A673 (cell line): ENCODE measurements around the gene KCND3.

ENCODE experiments used
- EZH2 ChIP-seq: fragments of 200-600 bp; sonication (generic); IDR thresholded peaks from 2 replicates; pipeline ENCODE4 v1.6.1; 2017; ENCODE audit warnings: borderline replicate concordance, low read depth, mild to moderate bottlenecking, mixed read lengths, antibody characterized with exemption, low read length; ENCODE audit not compliant: poor library complexity, severe bottlenecking
- TF ChIP-seq, protein P1 (sequence below): fragments of 300-800, 200-600 bp; sonication (generic); conservative IDR thresholded peaks from 2 replicates; pipeline ENCODE4 v1.5.1; 2017; ENCODE audit warnings: low read depth, mild to moderate bottlenecking, antibody characterized with exemption, low read length, moderate library complexity, mixed read lengths

DNA sequence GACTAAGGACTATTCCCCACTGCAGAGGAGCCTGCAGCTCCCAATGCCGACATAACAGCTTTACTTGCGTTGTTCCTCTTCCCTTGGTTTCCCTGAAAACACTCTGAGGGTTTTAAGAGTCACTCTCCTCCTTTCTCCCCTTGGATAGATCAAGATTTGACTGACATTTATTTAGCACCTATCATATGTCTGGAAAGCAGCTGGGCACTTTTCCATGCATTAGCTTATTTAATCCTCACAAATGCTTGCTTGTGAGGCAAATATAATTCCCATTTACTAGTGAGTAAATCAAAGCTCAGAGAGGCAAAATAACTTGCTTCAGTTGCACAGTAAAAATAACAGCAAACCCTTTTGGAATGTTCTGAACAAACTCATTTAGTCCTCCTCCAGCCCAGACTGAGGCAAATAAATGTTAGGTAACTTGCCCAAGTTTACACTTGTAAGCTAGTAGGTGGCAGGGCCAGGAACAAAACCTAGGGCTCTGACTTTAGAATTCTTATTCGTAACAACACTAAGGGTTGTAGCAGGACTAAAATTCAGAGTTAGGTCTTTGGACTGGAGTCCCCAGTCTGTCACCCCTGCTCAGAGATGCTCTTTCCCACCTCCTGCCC, 81.4 kb downstream of the KCND3 start:
- no peak for TF ChIP-seq EZH2
- TF ChIP-seq, protein P1, sequence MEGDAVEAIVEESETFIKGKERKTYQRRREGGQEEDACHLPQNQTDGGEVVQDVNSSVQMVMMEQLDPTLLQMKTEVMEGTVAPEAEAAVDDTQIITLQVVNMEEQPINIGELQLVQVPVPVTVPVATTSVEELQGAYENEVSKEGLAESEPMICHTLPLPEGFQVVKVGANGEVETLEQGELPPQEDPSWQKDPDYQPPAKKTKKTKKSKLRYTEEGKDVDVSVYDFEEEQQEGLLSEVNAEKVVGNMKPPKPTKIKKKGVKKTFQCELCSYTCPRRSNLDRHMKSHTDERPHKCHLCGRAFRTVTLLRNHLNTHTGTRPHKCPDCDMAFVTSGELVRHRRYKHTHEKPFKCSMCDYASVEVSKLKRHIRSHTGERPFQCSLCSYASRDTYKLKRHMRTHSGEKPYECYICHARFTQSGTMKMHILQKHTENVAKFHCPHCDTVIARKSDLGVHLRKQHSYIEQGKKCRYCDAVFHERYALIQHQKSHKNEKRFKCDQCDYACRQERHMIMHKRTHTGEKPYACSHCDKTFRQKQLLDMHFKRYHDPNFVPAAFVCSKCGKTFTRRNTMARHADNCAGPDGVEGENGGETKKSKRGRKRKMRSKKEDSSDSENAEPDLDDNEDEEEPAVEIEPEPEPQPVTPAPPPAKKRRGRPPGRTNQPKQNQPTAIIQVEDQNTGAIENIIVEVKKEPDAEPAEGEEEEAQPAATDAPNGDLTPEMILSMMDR: no peak
